22Rv1 (cell line): ENCODE measurements around the gene LHX2.

Experiments used
- ZFX ChIP-seq: fragments of 450-650 bp; IDR thresholded peaks from 2 replicates; pipeline ENCODE4 v1.6.1; 2017; ENCODE audit warnings: antibody characterized with exemption, borderline replicate concordance
- TF ChIP-seq, protein P1 (sequence below): fragments of 450-650 bp; IDR thresholded peaks from 2 replicates; pipeline ENCODE4 v1.5.1; 2017; ENCODE audit warnings: mild to moderate bottlenecking

DNA sequence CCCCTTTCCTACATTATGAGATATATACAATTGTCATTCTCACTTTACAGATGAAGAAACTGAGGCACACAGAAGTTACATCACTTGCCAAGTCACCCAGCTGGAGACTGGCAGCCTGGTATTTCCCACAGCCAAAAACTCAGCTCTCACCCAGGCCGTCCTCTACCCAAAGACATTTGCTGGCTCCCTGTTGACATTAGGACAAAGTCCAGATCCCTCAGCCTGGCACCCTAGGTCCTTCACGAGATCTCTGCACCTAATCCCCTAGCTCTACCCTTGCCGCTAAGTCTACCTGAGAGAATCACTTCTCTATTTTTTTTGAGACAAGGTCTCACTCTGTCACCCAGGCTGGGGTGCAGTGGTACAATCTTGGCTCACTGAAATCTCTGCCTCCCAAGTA lies 26.8 kb upstream of the LHX2 start:
- TF ChIP-seq, protein P1, sequence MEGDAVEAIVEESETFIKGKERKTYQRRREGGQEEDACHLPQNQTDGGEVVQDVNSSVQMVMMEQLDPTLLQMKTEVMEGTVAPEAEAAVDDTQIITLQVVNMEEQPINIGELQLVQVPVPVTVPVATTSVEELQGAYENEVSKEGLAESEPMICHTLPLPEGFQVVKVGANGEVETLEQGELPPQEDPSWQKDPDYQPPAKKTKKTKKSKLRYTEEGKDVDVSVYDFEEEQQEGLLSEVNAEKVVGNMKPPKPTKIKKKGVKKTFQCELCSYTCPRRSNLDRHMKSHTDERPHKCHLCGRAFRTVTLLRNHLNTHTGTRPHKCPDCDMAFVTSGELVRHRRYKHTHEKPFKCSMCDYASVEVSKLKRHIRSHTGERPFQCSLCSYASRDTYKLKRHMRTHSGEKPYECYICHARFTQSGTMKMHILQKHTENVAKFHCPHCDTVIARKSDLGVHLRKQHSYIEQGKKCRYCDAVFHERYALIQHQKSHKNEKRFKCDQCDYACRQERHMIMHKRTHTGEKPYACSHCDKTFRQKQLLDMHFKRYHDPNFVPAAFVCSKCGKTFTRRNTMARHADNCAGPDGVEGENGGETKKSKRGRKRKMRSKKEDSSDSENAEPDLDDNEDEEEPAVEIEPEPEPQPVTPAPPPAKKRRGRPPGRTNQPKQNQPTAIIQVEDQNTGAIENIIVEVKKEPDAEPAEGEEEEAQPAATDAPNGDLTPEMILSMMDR: no peak
- TF ChIP-seq ZFX: no peak
